ENCODE results near the gene CACNB4.

DNA sequence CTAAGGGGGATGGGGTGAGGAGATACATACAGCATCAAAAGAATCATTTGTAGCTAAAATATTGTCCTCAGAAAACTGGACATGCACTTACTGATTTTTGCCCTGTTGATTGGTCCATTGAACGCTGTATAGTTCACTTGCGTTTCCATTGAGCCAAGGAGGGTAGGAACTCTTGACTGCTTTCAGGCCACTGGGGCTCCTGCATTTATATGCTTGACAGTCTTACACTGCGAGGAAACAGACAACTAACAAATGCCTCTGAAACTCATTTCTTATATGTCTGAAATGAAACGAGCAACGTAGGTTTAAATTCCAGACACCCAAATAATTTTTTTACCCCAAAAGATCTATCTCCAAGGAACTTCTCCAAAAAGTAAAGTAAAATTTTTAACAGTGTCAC is 312.8 kb downstream of the CACNB4 start:
- no peak for TF ChIP-seq EP300 (IDR thresholded peaks at IDR 0.05)
- TF ChIP-seq CTCF (IDR thresholded peaks at IDR 0.05) = no peak
- TF ChIP-seq POLR2A (IDR thresholded peaks at IDR 0.05) = no peak
